IPS DF 6.9 (cell line): ENCODE data around the gene TNIP1.

Source experiments
- DNase-seq: peaks from one replicate; pipeline ENCODE4 v3.0.0-alpha.2; 2013; ENCODE audit warnings: low read depth, low spot score
- H3K27ac ChIP-seq: one replicate; pipeline ENCODE4 v1.5.1; 2013; ENCODE audit warnings: low read length, control low read depth
- H3K27me3 ChIP-seq: 2 replicates; pipeline ENCODE4 v1.6.1; 2013; ENCODE audit warnings: mild to moderate bottlenecking, low read length; ENCODE audit not compliant: control insufficient read depth, insufficient read depth
- H3K36me3 ChIP-seq: 2 replicates; pipeline ENCODE4 v1.6.1; 2013; ENCODE audit warnings: low read length; ENCODE audit not compliant: control insufficient read depth, insufficient read depth
- H3K4me1 ChIP-seq: 2 replicates; pipeline ENCODE4 v1.6.1; 2013; ENCODE audit warnings: low read length; ENCODE audit not compliant: control insufficient read depth, insufficient read depth
- H3K4me3 ChIP-seq: 2 replicates; pipeline ENCODE4 v1.5.1; 2013; ENCODE audit warnings: mild to moderate bottlenecking, low read length
- H3K9me3 ChIP-seq: 2 replicates; pipeline ENCODE4 v1.6.1; 2013; ENCODE audit warnings: low read length, inconsistent platforms; ENCODE audit not compliant: control insufficient read depth, insufficient read depth
- WGBS: extraction: QIAGEN DNeasy Blood & Tissue Kit; methylation state at CpG from one replicate; pipeline ENCODE4 v1.1.7; 2013; ENCODE audit warnings: mixed read lengths, missing lambda C conversion rate; ENCODE audit not compliant: insufficient read length, insufficient coverage; 5-methylcytosine and 5-hydroxymethylcytosine counted together

The TNIP1 gene

DNA sequence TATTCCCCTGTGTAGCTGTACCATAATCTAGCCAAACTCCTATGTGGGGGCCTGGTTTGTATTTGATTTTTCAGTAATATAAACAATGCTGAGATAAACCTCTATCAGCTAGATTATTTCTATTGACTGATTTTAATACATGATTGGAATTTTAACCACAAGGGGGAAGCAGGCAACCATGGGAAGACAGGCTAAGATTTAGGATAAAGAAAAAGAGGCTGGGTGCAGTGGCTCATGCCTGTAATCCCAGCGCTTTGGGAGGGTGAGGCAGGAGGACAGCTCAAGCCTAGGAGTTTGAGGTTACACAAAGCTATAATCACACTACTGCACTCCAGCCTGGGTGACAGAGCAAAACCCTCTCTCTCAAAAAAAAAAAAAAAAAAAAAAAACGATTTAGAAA, 78.6 kb downstream of the TNIP1 start:
- Histone ChIP-seq H3K4me3 (no peak overlapping the region), H3K4me1 (no peaks in the 10 kb centered on the region), H3K36me3 (no peaks in the 10 kb centered on the region), H3K27ac (no peak overlapping the region), H3K9me3 (no peaks in the 10 kb centered on the region), H3K27me3 (no peaks in the 10 kb centered on the region)
- DNase-seq = no peak
- no CpG with 5 or more reads among the region's 2 CpGs for WGBS

- Histone ChIP-seq H3K27me3 (no peaks in the 10 kb centered on the region), H3K27ac (no peak overlapping the region), H3K4me3 (no peak overlapping the region), H3K4me1 (no peaks in the 10 kb centered on the region), H3K9me3 (no peaks in the 10 kb centered on the region), H3K36me3 (no peaks in the 10 kb centered on the region)
- DNase-seq = no peak
- no CpG with 5 or more reads among the region's 4 CpGs for WGBS
Observed at GRCh38 chr5:151001436-151001835, 79.4 kb downstream of the TNIP1 start.

DNA sequence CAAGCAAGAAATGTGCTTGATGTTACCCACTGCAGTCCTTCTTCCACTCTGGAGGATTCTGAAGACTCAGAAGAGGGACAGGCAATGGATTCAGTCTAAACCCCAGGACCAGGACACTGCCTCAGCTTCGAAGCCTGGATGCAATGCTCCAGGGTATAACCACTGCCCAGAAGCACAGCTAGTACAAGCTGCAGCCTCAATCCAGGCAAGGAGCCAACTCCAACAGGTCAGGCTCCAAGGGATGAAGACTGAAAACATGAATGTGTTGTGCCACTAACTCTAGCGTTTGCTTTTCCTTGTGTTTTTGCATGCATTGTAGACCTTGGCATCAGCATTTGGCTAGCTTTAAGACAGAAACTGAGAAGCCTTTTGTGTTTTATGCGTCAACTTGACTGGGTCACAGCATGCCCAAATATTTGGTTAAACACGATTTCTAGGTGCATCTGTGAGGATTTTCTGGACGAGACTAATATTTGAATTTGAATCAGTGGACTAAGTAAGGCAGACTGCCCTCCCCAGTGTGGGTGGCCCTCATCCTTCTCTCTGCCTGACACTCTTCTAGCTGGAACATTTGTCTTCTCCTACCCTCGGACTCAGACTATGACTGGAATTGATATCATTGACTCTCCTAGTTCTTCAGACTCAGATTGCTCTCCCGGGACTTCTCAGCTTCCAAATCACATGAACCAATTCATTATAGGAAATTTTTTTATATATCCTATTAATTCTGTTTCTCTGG, 81.0 kb downstream of the TNIP1 start:
- Histone ChIP-seq H3K36me3 (no peaks in the 10 kb centered on the region), H3K4me1 (no peaks in the 10 kb centered on the region), H3K27me3 (no peaks in the 10 kb centered on the region), H3K27ac (no peak overlapping the region), H3K4me3 (no peak overlapping the region), H3K9me3 (no peaks in the 10 kb centered on the region)
- DNase-seq = no peak
- WGBS = no CpG with 5 or more reads among the region's 7 CpGs

DNA sequence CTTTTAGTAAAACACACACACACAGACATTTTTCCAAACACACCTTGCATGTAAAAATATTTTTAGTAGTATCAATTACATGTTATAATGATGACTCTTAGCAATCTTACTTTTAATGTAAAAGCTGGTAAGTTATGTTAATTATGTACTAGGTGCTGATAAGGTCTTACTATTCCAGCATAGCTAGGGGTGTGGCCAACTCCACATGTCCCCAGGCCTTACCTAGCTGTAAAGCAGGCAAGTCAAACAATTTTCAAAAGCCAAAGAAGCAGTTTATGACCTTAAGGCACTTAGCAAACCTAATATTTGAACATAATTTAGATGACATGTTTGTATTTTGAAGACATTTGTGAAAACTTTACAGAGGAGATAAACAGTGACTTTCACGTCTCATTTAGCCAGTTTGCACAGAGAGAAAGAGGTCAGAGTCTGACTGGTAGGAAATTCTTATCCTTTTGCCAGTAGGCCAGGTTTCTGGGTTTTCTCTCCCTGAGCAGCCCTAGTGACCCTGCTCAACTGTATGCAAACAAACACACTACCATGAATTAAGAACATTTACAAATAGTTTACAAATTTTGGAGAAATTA, 86.9 kb downstream of the TNIP1 start:
- H3K4me1 ChIP-seq = no peaks in the 10 kb centered on the region
- no peak overlapping the region for H3K27ac ChIP-seq
- H3K27me3 ChIP-seq = no peaks in the 10 kb centered on the region
- no peak overlapping the region for H3K4me3 ChIP-seq
- no peaks in the 10 kb centered on the region for H3K36me3 ChIP-seq
- no CpG with 5 or more reads among the region's 1 CpG for WGBS
- no peaks in the 10 kb centered on the region; the same call in 1 of the 2 replicates for H3K9me3 ChIP-seq
- no peak for DNase-seq

- Histone ChIP-seq H3K4me1 (no peaks in the 10 kb centered on the region), H3K36me3 (no peaks in the 10 kb centered on the region), H3K4me3 (no peak overlapping the region), H3K27ac (no peak overlapping the region), H3K27me3 (no peaks in the 10 kb centered on the region), H3K9me3 (no peaks in the 10 kb centered on the region; the same call in 1 of the 2 replicates)
- no CpG with 5 or more reads among the region's 2 CpGs for WGBS
- no peak for DNase-seq
Observed at GRCh38 chr5:150993422-150993821, 87.4 kb downstream of the TNIP1 start.

- H3K4me1 ChIP-seq = no peaks in the 10 kb centered on the region
- H3K4me3 ChIP-seq = no peak overlapping the region
- DNase-seq = no peak
- no CpG with 5 or more reads among the region's 6 CpGs for WGBS
- H3K27me3 ChIP-seq = no peaks in the 10 kb centered on the region
- H3K27ac ChIP-seq = no peak overlapping the region
- H3K9me3 ChIP-seq = no peaks in the 10 kb centered on the region; the same call in 1 of the 2 replicates
- no peaks in the 10 kb centered on the region for H3K36me3 ChIP-seq
Observed at GRCh38 chr5:150992705-150993104, 88.1 kb downstream of the TNIP1 start.

- no peaks in the 10 kb centered on the region for H3K4me1 ChIP-seq
- peak; percentile 39 for DNase-seq
- no peak overlapping the region for H3K4me3 ChIP-seq
- H3K27ac ChIP-seq = no peak overlapping the region
- H3K27me3 ChIP-seq = no peaks in the 10 kb centered on the region
- H3K9me3 ChIP-seq = no peaks in the 10 kb centered on the region; the same call in 1 of the 2 replicates
- no CpG with 5 or more reads among the region's 3 CpGs for WGBS
- no peaks in the 10 kb centered on the region for H3K36me3 ChIP-seq
Observed at GRCh38 chr5:150989695-150990094, 91.1 kb downstream of the TNIP1 start.

DNA sequence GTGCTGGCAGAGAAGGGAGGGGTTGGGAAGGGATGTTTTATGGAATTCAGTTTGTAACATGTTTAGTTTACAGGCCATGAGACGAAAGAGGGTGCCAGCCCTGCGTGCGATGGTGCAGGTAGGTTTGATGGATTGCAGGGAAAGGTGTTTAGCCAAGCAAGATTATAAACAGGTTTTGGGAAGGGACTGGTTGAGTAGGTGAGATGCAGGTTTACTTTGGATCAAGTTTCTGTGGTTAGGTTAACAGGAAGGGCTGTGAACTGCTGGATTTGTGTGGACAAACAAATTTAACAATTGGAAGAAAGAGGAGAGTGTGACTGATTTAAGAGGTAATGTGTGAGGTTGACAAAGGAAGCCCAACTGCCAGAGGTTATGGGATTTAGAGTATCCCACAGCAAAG, 93.1 kb downstream of the TNIP1 start:
- no peak for DNase-seq
- Histone ChIP-seq H3K27ac (no peak overlapping the region), H3K27me3 (no peaks in the 10 kb centered on the region), H3K36me3 (no peaks in the 10 kb centered on the region), H3K4me3 (no peak overlapping the region), H3K4me1 (no peaks in the 10 kb centered on the region), H3K9me3 (no peaks in the 10 kb centered on the region)
- WGBS = no CpG with 5 or more reads among the region's 3 CpGs
